ENCODE data around the gene CSNK1G2. TPM values are rescaled to one million over a fixed set of nuclear protein-coding genes. Genes with fewer than 3 reads are reported as not detected.

CSNK1G2 gene
- total RNA-seq, 6 experiments from 2014 or later, result 44.8 to 52.0 (median 51.1) TPM

- Mint-ChIP-seq H3K4me1 (ENCODE audit: low read depth) (no peaks in the 10 kb centered on the region), H3K27me3 (ENCODE audit: insufficient read depth) (no peaks in the 10 kb centered on the region), H3K4me3 (no peak overlapping the region), H3K36me3 (ENCODE audit: low read depth) (peaks cover 10% of the 10 kb centered on the region; the same call in 1 of the 2 replicates), H3K9me3 (no peaks in the 10 kb centered on the region), H3K27ac (no peak overlapping the region)
- DNase-seq, result no peak
- no peak for TF ChIP-seq CTCF (IDR thresholded peaks at IDR 0.05)
These were observed 17.7 kb upstream of the CSNK1G2 start for GRCh38 chr19:1923319-1923718.

GRCh38 chr19:1924320-1924961 is 16.5 kb upstream of the CSNK1G2 start:
- no peak for DNase-seq
- Mint-ChIP-seq H3K27me3 (ENCODE audit: insufficient read depth) (no peaks in the 10 kb centered on the region), H3K9me3 (no peaks in the 10 kb centered on the region), H3K4me3 (no peak overlapping the region), H3K4me1 (ENCODE audit: low read depth) (peaks cover 1% of the 10 kb centered on the region; the same call in 1 of the 2 replicates), H3K36me3 (ENCODE audit: low read depth) (peaks cover 10% of the 10 kb centered on the region; the same call in 1 of the 2 replicates), H3K27ac (no peak overlapping the region)
- no peak for TF ChIP-seq CTCF (IDR thresholded peaks at IDR 0.05)

- Mint-ChIP-seq H3K27ac (no peak overlapping the region), H3K36me3 (ENCODE audit: low read depth) (peaks cover 10% of the 10 kb centered on the region; the same call in 1 of the 2 replicates), H3K4me1 (ENCODE audit: low read depth) (peaks cover 12% of the 10 kb centered on the region), H3K4me3 (no peak overlapping the region), H3K9me3 (no peaks in the 10 kb centered on the region), H3K27me3 (ENCODE audit: insufficient read depth) (no peaks in the 10 kb centered on the region)
- no peak for DNase-seq
- no peak for TF ChIP-seq CTCF (IDR thresholded peaks at IDR 0.05)
These were observed 15.4 kb upstream of the CSNK1G2 start for GRCh38 chr19:1925544-1925943.

GRCh38 chr19:1929021-1929742 is 11.8 kb upstream of the CSNK1G2 start:
- Mint-ChIP-seq H3K4me3 (peak overlapping the region; percentile 85), H3K27me3 (ENCODE audit: insufficient read depth) (no peaks in the 10 kb centered on the region; the same call in 1 of the 2 replicates), H3K9me3 (peaks cover 11% of the 10 kb centered on the region), H3K36me3 (ENCODE audit: low read depth) (no peaks in the 10 kb centered on the region), H3K4me1 (ENCODE audit: low read depth) (peaks cover 12% of the 10 kb centered on the region), H3K27ac (peak overlapping the region; percentile 56)
- peak; percentile 94 for TF ChIP-seq CTCF (IDR thresholded peaks at IDR 0.05)
- DNase-seq, result peak; percentile 50

- no peak for TF ChIP-seq CTCF (IDR thresholded peaks at IDR 0.05)
- H3K36me3 Mint-ChIP-seq (ENCODE audit: low read depth), result peaks cover 9% of the 10 kb centered on the region
- H3K27me3 Mint-ChIP-seq (ENCODE audit: insufficient read depth), result peaks cover under 1% of the 10 kb centered on the region; the same call in 1 of the 2 replicates
- no peak for DNase-seq
- H3K9me3 Mint-ChIP-seq, result peaks cover 22% of the 10 kb centered on the region
- peaks cover 12% of the 10 kb centered on the region for H3K4me1 Mint-ChIP-seq (ENCODE audit: low read depth)
- H3K27ac Mint-ChIP-seq, result no peak overlapping the region
- no peak overlapping the region for H3K4me3 Mint-ChIP-seq
These were observed 9.5 kb upstream of the CSNK1G2 start for GRCh38 chr19:1931445-1931844.
